WTC11 (cell line): ENCODE results near the gene NBAS. TPM values are rescaled to one million over a fixed set of nuclear protein-coding genes. Genes with fewer than 3 reads are reported as not detected.

Source experiments
- ATAC-seq: fragments of 200-7000 bp; cut with Tn5 transposase; 2 replicates; pipeline ENCODE4 v1.10.0; 2021; ENCODE audit warnings: mild to moderate bottlenecking, moderate library complexity
- CTCF ChIA-PET: fragments of 300-600 bp; sonication (Branson Sonifier 250); formaldehyde crosslinking; loops from one replicate; lab custom pipeline; 2021; ENCODE audit warnings: antibody characterized with exemption; lab: Charles Lee
- POLR2A ChIA-PET: fragments of 350-600 bp; sonication (Branson Sonifier 250); formaldehyde crosslinking; loops from one replicate; lab custom pipeline; 2021; ENCODE audit warnings: antibody characterized with exemption; lab: Charles Lee
- DNase-seq: peaks from one replicate; pipeline ENCODE4 v3.0.0; 2021; ENCODE audit warnings: low spot score
- H3K27ac Mint-ChIP-seq: 2 replicates; pipeline ENCODE4 v1.8.0; 2021; ENCODE audit warnings: mixed read lengths
- H3K27me3 Mint-ChIP-seq: 2 replicates; pipeline ENCODE4 v1.8.0; 2021; ENCODE audit warnings: low read depth, mild to moderate bottlenecking, moderate library complexity, mixed read lengths
- H3K36me3 Mint-ChIP-seq: 2 replicates; pipeline ENCODE4 v1.8.0; 2021; ENCODE audit warnings: mixed read lengths
- H3K4me1 Mint-ChIP-seq: 2 replicates; pipeline ENCODE4 v1.8.0; 2022; ENCODE audit warnings: mixed read lengths
- H3K4me3 Mint-ChIP-seq: 2 replicates; pipeline ENCODE4 v1.8.0; 2021; ENCODE audit warnings: mild to moderate bottlenecking, moderate library complexity, mixed read lengths
- H3K9me3 Mint-ChIP-seq: 2 replicates; pipeline ENCODE4 v1.8.0; 2021; ENCODE audit warnings: mixed read lengths
- ATF6 ChIP-seq: sonication (generic); formaldehyde crosslinking; IDR thresholded peaks from 2 replicates; pipeline ENCODE4 v1.8.1; 2023; ENCODE audit warnings: mild to moderate bottlenecking, missing genetic modification reagents
- CBFB ChIP-seq: sonication (generic); formaldehyde crosslinking; IDR thresholded peaks from 2 replicates; pipeline ENCODE4 v1.8.1; 2022; ENCODE audit warnings: mild to moderate bottlenecking, low read depth, missing genetic modification reagents
- E2F5 ChIP-seq: sonication (generic); formaldehyde crosslinking; IDR thresholded peaks from 2 replicates; pipeline ENCODE4 v1.8.1; 2022; ENCODE audit warnings: mild to moderate bottlenecking, moderate library complexity, missing genetic modification reagents
- ELF4 ChIP-seq: sonication (generic); formaldehyde crosslinking; IDR thresholded peaks from 2 replicates; pipeline ENCODE4 v1.8.1; 2022; ENCODE audit warnings: low read depth, mild to moderate bottlenecking, moderate library complexity, missing genetic modification reagents
- ETV6 ChIP-seq: sonication (generic); formaldehyde crosslinking; IDR thresholded peaks from 2 replicates; pipeline ENCODE4 v1.8.1; 2022; ENCODE audit warnings: mild to moderate bottlenecking, missing genetic modification reagents
- FOXK1 ChIP-seq: sonication (generic); formaldehyde crosslinking; IDR thresholded peaks from 2 replicates; pipeline ENCODE4 v1.8.0; 2022; ENCODE audit warnings: mild to moderate bottlenecking, moderate library complexity, missing genetic modification reagents
- FOXP4 ChIP-seq: sonication (generic); formaldehyde crosslinking; IDR thresholded peaks from 2 replicates; pipeline ENCODE4 v1.8.0; 2022; ENCODE audit warnings: mild to moderate bottlenecking, missing genetic modification reagents
- IRF1 ChIP-seq: sonication (generic); formaldehyde crosslinking; IDR thresholded peaks from 2 replicates; pipeline ENCODE4 v1.8.0; 2023; ENCODE audit warnings: missing genetic modification reagents
- NFYB ChIP-seq: sonication (generic); formaldehyde crosslinking; conservative IDR thresholded peaks from 2 replicates; pipeline ENCODE4 v1.8.0; 2022; ENCODE audit warnings: low read depth, missing genetic modification reagents
- NR2C2 ChIP-seq: sonication (generic); formaldehyde crosslinking; IDR thresholded peaks from 2 replicates; pipeline ENCODE4 v1.8.0; 2022; ENCODE audit warnings: mild to moderate bottlenecking, missing genetic modification reagents
- PRRX2 ChIP-seq: fragments of 250-450 bp; sonication (Bioruptor Pico); IDR thresholded peaks from 2 replicates; pipeline ENCODE4 v1.8.0; 2021; ENCODE audit warnings: mild to moderate bottlenecking
- RELA ChIP-seq: sonication (generic); formaldehyde crosslinking; IDR thresholded peaks from 2 replicates; pipeline ENCODE4 v1.8.1; 2022; ENCODE audit warnings: missing genetic modification reagents, mild to moderate bottlenecking, borderline replicate concordance
- SOX15 ChIP-seq: fragments of 250-450 bp; sonication (Bioruptor Pico); IDR thresholded peaks from 2 replicates; pipeline ENCODE4 v1.9.0; 2021; ENCODE audit warnings: mild to moderate bottlenecking
- SP1 ChIP-seq: sonication (generic); formaldehyde crosslinking; conservative IDR thresholded peaks from 2 replicates; pipeline ENCODE4 v1.8.1; 2022; ENCODE audit warnings: missing genetic modification reagents
- STAT6 ChIP-seq: sonication (generic); formaldehyde crosslinking; conservative IDR thresholded peaks from 2 replicates; pipeline ENCODE4 v1.8.1; 2023; ENCODE audit warnings: mild to moderate bottlenecking, low read depth, missing genetic modification reagents, moderate library complexity
- TP53 ChIP-seq: sonication (generic); formaldehyde crosslinking; IDR thresholded peaks from 2 replicates; pipeline ENCODE4 v1.8.1; 2023; ENCODE audit warnings: mild to moderate bottlenecking, missing genetic modification reagents
- ZMAT4 ChIP-seq: fragments of 250-450 bp; sonication (Bioruptor Pico); IDR thresholded peaks from 2 replicates; pipeline ENCODE4 v1.9.0; 2021; ENCODE audit warnings: mild to moderate bottlenecking
- ZNF317 ChIP-seq: sonication (generic); formaldehyde crosslinking; IDR thresholded peaks from 2 replicates; pipeline ENCODE4 v1.8.1; 2023; ENCODE audit warnings: low read depth, mild to moderate bottlenecking, moderate library complexity, missing genetic modification reagents, borderline replicate concordance
- ZNF396 ChIP-seq: fragments of 250-450 bp; sonication (Bioruptor Pico); IDR thresholded peaks from 2 replicates; pipeline ENCODE4 v1.8.0; 2021; ENCODE audit warnings: mild to moderate bottlenecking, moderate library complexity, borderline replicate concordance
- ZNF416 ChIP-seq: fragments of 250-450 bp; sonication (Bioruptor Pico); IDR thresholded peaks from 2 replicates; pipeline ENCODE4 v1.9.0; 2021; ENCODE audit warnings: mild to moderate bottlenecking, inconsistent platforms
- ZNF425 ChIP-seq: fragments of 250-450 bp; sonication (Bioruptor Pico); conservative IDR thresholded peaks from 2 replicates; pipeline ENCODE4 v1.9.0; 2021; ENCODE audit warnings: mild to moderate bottlenecking
- total RNA-seq: library from RNA; stranded (reverse); gene quantifications from 3 replicates; pipeline ENCODE4 v1.2.3, GENCODE V29; 2021

NBAS gene
- total RNA-seq, 1 experiment from 2014 or later = 32.3 TPM

- TF ChIP-seq ZNF425 (CRISPR knock-in tag) (no peak), ZMAT4 (CRISPR knock-in tag) (no peak), CBFB (CRISPR knock-in tag) (no peak), FOXP4 (no peak), SP1 (CRISPR knock-in tag) (no peak)
These were observed 384.0 kb downstream of the NBAS start (continued) for GRCh38 chr2:15177103-15177502.

GRCh38 chr2:15176604-15177003 is 384.5 kb downstream of the NBAS start:
- Mint-ChIP-seq H3K27me3 (no peaks in the 10 kb centered on the region), H3K9me3 (no peaks in the 10 kb centered on the region), H3K4me1 (no peaks in the 10 kb centered on the region), H3K36me3 (no peaks in the 10 kb centered on the region), H3K27ac (no peak overlapping the region)
- ChIA-PET POLR2A (no interaction called here), CTCF (no interaction called here)
- no peak for DNase-seq
- no peak for TF ChIP-seq SOX15
- TF ChIP-seq RELA = no peak
- no peak for TF ChIP-seq ZNF416 (CRISPR knock-in tag)
- TF ChIP-seq ZNF396 = no peak
- TF ChIP-seq PRRX2 (CRISPR knock-in tag) = no peak
- no peak for TF ChIP-seq STAT6 (CRISPR knock-in tag)
- TF ChIP-seq IRF1 (CRISPR knock-in tag) = no peak
- TF ChIP-seq TP53 (CRISPR knock-in tag) = no peak
- no peak for TF ChIP-seq ZNF317 (CRISPR knock-in tag)
- TF ChIP-seq, all 79 proteins: peak for 0
- ATAC-seq = no peak
- H3K4me3 Mint-ChIP-seq = no peak overlapping the region

GRCh38 chr2:15174567-15174966 is 386.6 kb downstream of the NBAS start:
- H3K4me3 Mint-ChIP-seq = no peak overlapping the region
- H3K9me3 Mint-ChIP-seq = no peaks in the 10 kb centered on the region
- CTCF ChIA-PET = no interaction called here
- ATAC-seq (no peak), DNase-seq (no peak)
- no peaks in the 10 kb centered on the region for H3K36me3 Mint-ChIP-seq
- POLR2A ChIA-PET = no interaction called here
- H3K27ac Mint-ChIP-seq = no peak overlapping the region
- H3K27me3 Mint-ChIP-seq = no peaks in the 10 kb centered on the region
- H3K4me1 Mint-ChIP-seq = peaks cover 18% of the 10 kb centered on the region
- TF ChIP-seq ATF6 (CRISPR knock-in tag) (no peak), ETV6 (CRISPR knock-in tag) (no peak), FOXK1 (CRISPR knock-in tag) (no peak), ELF4 (no peak), NR2C2 (CRISPR knock-in tag) (no peak), NFYB (no peak), E2F5 (CRISPR knock-in tag) (no peak)
